H1 (cell line): ENCODE measurements around the gene THBD. TPM values are rescaled to one million over a fixed set of nuclear protein-coding genes. Genes with fewer than 3 reads are reported as not detected.

Source experiments
- CTCF ChIP-seq, 3 experiments: IDR thresholded peaks; 1 replicate in 2 of 3; 2 replicates in 1 of 3; pipeline versions ENCODE4 v1.5.1 to v1.6.1; 2011; ENCODE audit warnings: low read length in 3 of 3, mild to moderate bottlenecking in 3 of 3, inconsistent platforms in 2 of 3, low read depth in 1 of 3, moderate library complexity in 1 of 3; ENCODE audit not compliant: insufficient read depth in 1 of 3; ENCODE audit errors: control extremely low read depth in 1 of 3
- polyA plus RNA-seq, 7 experiments: library from polyadenylated mRNA; depleted of rRNA in 3 of 7; stranded (reverse) in 5 of 7; unstranded in 2 of 7; fragments of >200 nt in 5 of 7; fragments of 200-250 nt in 2 of 7; gene quantifications; 1 replicate in 5 of 7; 2 replicates in 1 of 7; 4 replicates in 1 of 7; pipeline versions ENCODE4 v1.2.1 to v1.2.3, GENCODE V29; 2011 to 2013; ENCODE audit warnings: missing spikeins in 2 of 7, mixed read lengths in 2 of 7
- total RNA-seq: library from RNA; stranded (reverse); fragmentation: NEBNext Ultra II Directional; extraction: Animal tissue kit (Norgen Biotek cat#: 25700); gene quantifications from 2 replicates; pipeline ENCODE4 v1.2.1, GENCODE V29; 2021

The THBD gene
- total and polyA plus RNA-seq, 2 of the 8 experiments (the other 6 are each of a cell fraction or from before 2014, with no cell fraction given), result 0.21 to 0.43 TPM

- TF ChIP-seq CTCF (IDR thresholded peaks at IDR 0.05; ENCODE audit: control extremely low read depth in 1 of 3, insufficient read depth in 1 of 3, low read depth in 1 of 3, low read length in 3 of 3), result no peak
These were observed 9.5 kb downstream of the THBD start (continued) for GRCh38 chr20:23039885-23040508.
